Adrenal gland (tissue), 5 donors: ENCODE data around the gene TMEM184A.

Experiments used
- CTCF ChIP-seq, 6 experiments: fragments of 450-650 bp in 4 of 6; fragments of 200-600 bp in 2 of 6; sonication (generic) in 1 of 6; IDR thresholded peaks; 1 replicate in 5 of 6; 2 replicates in 1 of 6; pipeline versions ENCODE4 v1.5.1 to v1.8.0; 2016 to 2021; ENCODE audit warnings: antibody characterized with exemption in 6 of 6, mild to moderate bottlenecking in 2 of 6, moderate library complexity in 1 of 6
- POLR2A ChIP-seq, 2 donors: fragments of 450-650 bp; IDR thresholded peaks; one replicate each; pipeline ENCODE4 v1.6.1; 2017; ENCODE audit warnings: antibody characterized with exemption in 2 of 2, mild to moderate bottlenecking in 2 of 2, moderate library complexity in 1 of 2
- donor health status: DM: no; HTN: no; CAD: no.

GRCh38 chr7:1531263-1531978 lies 24.6 kb downstream of the TMEM184A start:
- TF ChIP-seq POLR2A (IDR thresholded peaks at IDR 0.05) (peak in 1 of 2 donors; percentile 59), CTCF (IDR thresholded peaks at IDR 0.05) (no peak)
